NB4 (cell line): Measurements from ENCODE around the gene CORO1C.

Source experiments
- DNase-seq: peaks from one replicate; pipeline ENCODE4 v3.0.0; 2010; ENCODE audit warnings: low read depth
- H3K4me3 ChIP-seq: one replicate; pipeline ENCODE4 v1.5.1; 2011; ENCODE audit warnings: mild to moderate bottlenecking, low read depth, low read length, moderate library complexity
- MAX ChIP-seq: IDR thresholded peaks from 2 replicates; pipeline ENCODE4 v1.6.1; 2011; ENCODE audit warnings: low read depth, low read length
- MYC ChIP-seq: IDR thresholded peaks from 2 replicates; pipeline ENCODE4 v1.6.1; 2011; ENCODE audit warnings: low read depth, low read length
- POLR2A ChIP-seq: IDR thresholded peaks from 2 replicates; pipeline ENCODE4 v1.6.1; 2011; ENCODE audit warnings: mild to moderate bottlenecking; ENCODE audit not compliant: insufficient read length; ENCODE audit errors: extremely low read depth
- TF ChIP-seq, protein P1 (sequence below): IDR thresholded peaks from one replicate; pipeline ENCODE4 v1.5.1; 2012; ENCODE audit warnings: low read depth, low read length

Gene CORO1C

GRCh38 chr12:108649669-108650068 is 81.6 kb downstream of the CORO1C start:
- DNase-seq, result no peak
- no peak overlapping the region for H3K4me3 ChIP-seq
- TF ChIP-seq MYC, result no peak
- TF ChIP-seq, protein P1, sequence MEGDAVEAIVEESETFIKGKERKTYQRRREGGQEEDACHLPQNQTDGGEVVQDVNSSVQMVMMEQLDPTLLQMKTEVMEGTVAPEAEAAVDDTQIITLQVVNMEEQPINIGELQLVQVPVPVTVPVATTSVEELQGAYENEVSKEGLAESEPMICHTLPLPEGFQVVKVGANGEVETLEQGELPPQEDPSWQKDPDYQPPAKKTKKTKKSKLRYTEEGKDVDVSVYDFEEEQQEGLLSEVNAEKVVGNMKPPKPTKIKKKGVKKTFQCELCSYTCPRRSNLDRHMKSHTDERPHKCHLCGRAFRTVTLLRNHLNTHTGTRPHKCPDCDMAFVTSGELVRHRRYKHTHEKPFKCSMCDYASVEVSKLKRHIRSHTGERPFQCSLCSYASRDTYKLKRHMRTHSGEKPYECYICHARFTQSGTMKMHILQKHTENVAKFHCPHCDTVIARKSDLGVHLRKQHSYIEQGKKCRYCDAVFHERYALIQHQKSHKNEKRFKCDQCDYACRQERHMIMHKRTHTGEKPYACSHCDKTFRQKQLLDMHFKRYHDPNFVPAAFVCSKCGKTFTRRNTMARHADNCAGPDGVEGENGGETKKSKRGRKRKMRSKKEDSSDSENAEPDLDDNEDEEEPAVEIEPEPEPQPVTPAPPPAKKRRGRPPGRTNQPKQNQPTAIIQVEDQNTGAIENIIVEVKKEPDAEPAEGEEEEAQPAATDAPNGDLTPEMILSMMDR, result no peak
- no peak for TF ChIP-seq POLR2A
- no peak for TF ChIP-seq MAX

DNA sequence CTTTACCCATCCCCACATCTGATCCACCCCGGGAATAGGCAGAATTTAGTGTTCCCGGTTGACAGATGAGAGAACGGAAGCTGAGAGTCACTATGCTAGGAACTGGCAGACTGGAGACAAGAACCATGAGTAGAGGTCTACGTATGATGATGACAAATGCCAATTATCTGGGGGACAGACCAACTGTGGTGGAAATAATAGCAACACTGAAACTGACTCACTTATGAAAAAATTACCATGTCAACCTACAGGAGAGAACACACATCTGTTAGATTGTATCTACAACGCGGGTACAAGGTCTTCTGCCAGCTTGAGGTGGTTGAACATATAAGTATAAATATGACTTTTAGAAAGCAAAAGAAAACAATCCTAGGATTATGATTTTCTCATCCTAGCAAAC is 82.2 kb downstream of the CORO1C start:
- H3K4me3 ChIP-seq, result no peak overlapping the region
- TF ChIP-seq MAX, result no peak
- no peak for TF ChIP-seq POLR2A
- TF ChIP-seq, protein P1, result no peak
- TF ChIP-seq MYC, result no peak
- DNase-seq, result no peak

- DNase-seq, result no peak
- TF ChIP-seq POLR2A, result no peak
- TF ChIP-seq MYC, result no peak
- TF ChIP-seq, protein P1, result no peak
- TF ChIP-seq MAX, result no peak
- H3K4me3 ChIP-seq, result no peak overlapping the region
These were observed 82.9 kb downstream of the CORO1C start for GRCh38 chr12:108648371-108648770.

GRCh38 chr12:108647585-108648287 is 83.6 kb downstream of the CORO1C start:
- DNase-seq, result no peak
- no peak overlapping the region for H3K4me3 ChIP-seq
- TF ChIP-seq MAX (no peak), POLR2A (no peak), MYC (no peak)
- TF ChIP-seq, protein P1, result no peak

- TF ChIP-seq, protein P1, result peak; percentile 23
- TF ChIP-seq MYC, result no peak
- DNase-seq, result no peak
- no peak overlapping the region for H3K4me3 ChIP-seq
These were observed 84.4 kb downstream of the CORO1C start for GRCh38 chr12:108646600-108647579.
